ENCODE results near the gene TATDN2.

DNA sequence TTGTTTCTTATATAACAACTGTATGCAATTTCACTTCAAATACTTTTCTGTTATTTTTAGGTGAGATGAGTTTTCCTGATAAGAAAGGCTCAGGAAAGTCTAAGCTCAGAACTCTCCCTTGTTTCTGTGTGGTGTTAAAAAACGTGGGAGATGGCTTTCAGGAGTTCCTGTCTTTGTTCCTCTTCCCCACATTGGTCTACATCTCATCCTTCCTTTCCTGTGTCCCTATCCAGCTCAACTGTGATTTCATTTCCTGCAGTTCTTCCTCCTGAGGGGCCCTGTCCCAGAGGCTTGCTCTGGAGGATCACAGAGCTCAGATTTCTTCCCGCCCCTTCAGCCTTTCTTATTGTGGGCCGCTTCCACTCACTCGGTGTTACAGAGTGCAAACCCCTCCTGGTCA is 61.5 kb downstream of the TATDN2 start:
- TF ChIP-seq, protein P1, sequence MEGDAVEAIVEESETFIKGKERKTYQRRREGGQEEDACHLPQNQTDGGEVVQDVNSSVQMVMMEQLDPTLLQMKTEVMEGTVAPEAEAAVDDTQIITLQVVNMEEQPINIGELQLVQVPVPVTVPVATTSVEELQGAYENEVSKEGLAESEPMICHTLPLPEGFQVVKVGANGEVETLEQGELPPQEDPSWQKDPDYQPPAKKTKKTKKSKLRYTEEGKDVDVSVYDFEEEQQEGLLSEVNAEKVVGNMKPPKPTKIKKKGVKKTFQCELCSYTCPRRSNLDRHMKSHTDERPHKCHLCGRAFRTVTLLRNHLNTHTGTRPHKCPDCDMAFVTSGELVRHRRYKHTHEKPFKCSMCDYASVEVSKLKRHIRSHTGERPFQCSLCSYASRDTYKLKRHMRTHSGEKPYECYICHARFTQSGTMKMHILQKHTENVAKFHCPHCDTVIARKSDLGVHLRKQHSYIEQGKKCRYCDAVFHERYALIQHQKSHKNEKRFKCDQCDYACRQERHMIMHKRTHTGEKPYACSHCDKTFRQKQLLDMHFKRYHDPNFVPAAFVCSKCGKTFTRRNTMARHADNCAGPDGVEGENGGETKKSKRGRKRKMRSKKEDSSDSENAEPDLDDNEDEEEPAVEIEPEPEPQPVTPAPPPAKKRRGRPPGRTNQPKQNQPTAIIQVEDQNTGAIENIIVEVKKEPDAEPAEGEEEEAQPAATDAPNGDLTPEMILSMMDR (IDR thresholded peaks at IDR 0.05 in 8 of 11, conservative IDR thresholded peaks at IDR 0.05 in 3 of 11): no peak
- TF ChIP-seq POLR2A (IDR thresholded peaks at IDR 0.05) (no peak), POLR2AphosphoS5 (IDR thresholded peaks at IDR 0.05) (no peak)

All from spleen (tissue), 7 donors.